Peyer's patch (tissue), 4 donors: ENCODE measurements around the gene APOBEC3A. TPM values are rescaled to one million over a fixed set of nuclear protein-coding genes. Genes with fewer than 3 reads are reported as not detected.

Experiments
- DNase-seq, 3 donors: peaks; one replicate each; pipeline ENCODE4 v3.0.0-alpha.2; 2017 to 2019
- H3K27ac ChIP-seq, 4 donors: fragments of 200-600 bp; sonication (generic); one replicate each; pipeline ENCODE4 v1.5.1; 2016 to 2019
- H3K27me3 ChIP-seq, 2 donors: fragments of 200-600 bp; sonication (generic); one replicate each; pipeline ENCODE4 v1.5.1; 2019
- H3K36me3 ChIP-seq, 3 donors: fragments of 200-600 bp; sonication (generic); one replicate each; pipeline ENCODE4 v1.5.1; 2016 to 2019
- H3K4me1 ChIP-seq, 4 donors: fragments of 200-600 bp; sonication (generic); one replicate each; pipeline ENCODE4 v1.5.1; 2016 to 2019
- H3K4me3 ChIP-seq, 4 donors: fragments of 200-600 bp; sonication (generic); 1 replicate in 3 of 4; 2 replicates in 1 of 4; pipeline ENCODE4 v1.5.1; 2016 to 2019; ENCODE audit warnings: mild to moderate bottlenecking in 1 of 4
- H3K9me3 ChIP-seq, 4 donors: fragments of 200-600 bp; sonication (generic); one replicate each; pipeline ENCODE4 v1.5.1; 2016 to 2019; ENCODE audit warnings: mild to moderate bottlenecking in 1 of 4
- POLR2A ChIP-seq, 2 donors: fragments of 450-650 bp; IDR thresholded peaks; one replicate each; pipeline ENCODE4 v1.5.1; 2017; ENCODE audit warnings: antibody characterized with exemption in 2 of 2, mild to moderate bottlenecking in 2 of 2, moderate library complexity in 2 of 2
- total RNA-seq, 4 donors: library from RNA; depleted of rRNA; stranded (reverse); fragments of >200 nt; gene quantifications; one replicate each; pipeline ENCODE4 v1.1.0, GENCODE V29; 2016
- TF ChIP-seq, protein P1 (sequence below), 6 experiments: fragments of 450-650 bp in 4 of 6; fragments of 200-600 bp in 2 of 6; sonication (generic) in 1 of 6; IDR thresholded peaks; one replicate each; pipeline ENCODE4 v1.5.1; 2017 to 2019; ENCODE audit warnings: antibody characterized with exemption in 6 of 6, mild to moderate bottlenecking in 3 of 6, moderate library complexity in 1 of 6

APOBEC3A gene
- total RNA-seq, 4 donors from 2014 or later, result 9.1 TPM; not detected in 3

DNA sequence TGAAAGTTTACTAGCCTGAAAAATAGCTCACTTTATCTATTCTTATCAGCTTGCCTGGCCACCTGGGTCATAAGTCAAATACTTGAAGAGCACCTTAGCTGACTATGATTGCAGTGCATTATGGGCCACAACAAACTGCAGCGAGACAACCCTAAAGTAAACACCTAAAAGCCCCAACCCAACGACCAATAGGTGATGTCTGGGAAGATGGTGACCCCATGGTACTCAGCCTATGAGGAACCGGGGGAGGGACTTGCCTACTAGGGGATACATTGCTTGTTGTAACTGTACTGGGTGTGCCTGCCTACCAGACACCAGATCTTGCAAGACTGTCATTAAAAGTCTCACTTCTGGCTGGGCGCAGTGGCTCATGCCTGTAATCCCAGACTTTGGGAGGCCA, 35.6 kb upstream of the APOBEC3A start:
- Histone ChIP-seq H3K4me3 (no peak overlapping the region), H3K27me3 (no peaks in the 10 kb centered on the region), H3K36me3 (no peaks in the 10 kb centered on the region), H3K4me1 (peaks cover 0 to 42% (median 2%) of the 10 kb centered on the region in 4 donors), H3K9me3 (no peaks in the 10 kb centered on the region), H3K27ac (no peak overlapping the region)
- no peak for DNase-seq
- no peak for TF ChIP-seq POLR2A (IDR thresholded peaks at IDR 0.05)
- TF ChIP-seq, protein P1, sequence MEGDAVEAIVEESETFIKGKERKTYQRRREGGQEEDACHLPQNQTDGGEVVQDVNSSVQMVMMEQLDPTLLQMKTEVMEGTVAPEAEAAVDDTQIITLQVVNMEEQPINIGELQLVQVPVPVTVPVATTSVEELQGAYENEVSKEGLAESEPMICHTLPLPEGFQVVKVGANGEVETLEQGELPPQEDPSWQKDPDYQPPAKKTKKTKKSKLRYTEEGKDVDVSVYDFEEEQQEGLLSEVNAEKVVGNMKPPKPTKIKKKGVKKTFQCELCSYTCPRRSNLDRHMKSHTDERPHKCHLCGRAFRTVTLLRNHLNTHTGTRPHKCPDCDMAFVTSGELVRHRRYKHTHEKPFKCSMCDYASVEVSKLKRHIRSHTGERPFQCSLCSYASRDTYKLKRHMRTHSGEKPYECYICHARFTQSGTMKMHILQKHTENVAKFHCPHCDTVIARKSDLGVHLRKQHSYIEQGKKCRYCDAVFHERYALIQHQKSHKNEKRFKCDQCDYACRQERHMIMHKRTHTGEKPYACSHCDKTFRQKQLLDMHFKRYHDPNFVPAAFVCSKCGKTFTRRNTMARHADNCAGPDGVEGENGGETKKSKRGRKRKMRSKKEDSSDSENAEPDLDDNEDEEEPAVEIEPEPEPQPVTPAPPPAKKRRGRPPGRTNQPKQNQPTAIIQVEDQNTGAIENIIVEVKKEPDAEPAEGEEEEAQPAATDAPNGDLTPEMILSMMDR (IDR thresholded peaks at IDR 0.05), result no peak

DNA sequence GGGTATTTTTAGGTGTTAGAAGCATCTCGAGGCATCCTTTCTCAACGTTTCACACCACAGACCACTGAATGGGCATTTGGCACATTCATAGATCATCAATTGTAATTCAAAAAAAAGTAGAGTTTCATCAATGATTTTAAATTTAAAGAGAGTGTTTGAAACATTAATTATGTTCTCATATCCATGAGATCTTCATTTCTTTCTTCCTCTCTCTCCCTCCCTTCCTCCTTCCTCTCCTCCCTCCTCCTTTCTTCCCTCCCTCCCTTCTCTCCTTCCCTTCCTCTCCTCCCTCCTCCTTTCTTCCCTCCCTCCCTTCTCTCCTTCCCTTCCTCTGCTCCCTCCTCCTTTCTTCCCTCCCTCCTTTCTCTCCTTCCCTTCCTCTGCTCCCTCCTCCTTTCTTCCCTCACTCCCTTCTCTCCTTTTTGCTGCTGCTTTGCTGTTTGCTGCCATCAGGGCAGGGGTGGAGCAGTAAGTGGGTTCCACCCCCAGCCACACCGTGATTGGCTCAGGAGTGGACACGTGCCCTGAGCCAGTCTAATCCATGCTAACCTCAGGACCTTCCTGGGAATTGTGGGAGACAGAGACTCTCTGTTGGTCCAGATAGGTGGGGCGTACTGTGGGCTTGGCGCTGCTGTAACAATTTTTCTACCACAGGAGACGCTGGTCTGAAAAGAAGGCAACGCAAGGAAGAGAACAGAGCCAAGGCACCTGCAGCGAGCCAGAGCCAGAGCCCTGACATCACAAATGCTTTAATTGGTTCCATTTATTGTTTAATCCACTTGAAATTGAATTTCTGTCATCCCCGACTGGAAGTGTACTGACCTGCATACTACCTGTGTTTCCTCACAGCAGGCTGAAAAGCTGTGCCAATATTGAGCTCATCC, 33.7 kb upstream of the APOBEC3A start:
- Histone ChIP-seq H3K27ac (peak overlapping the region; percentile 44 to 89 (median 62)), H3K27me3 (no peaks in the 10 kb centered on the region), H3K36me3 (no peaks in the 10 kb centered on the region), H3K9me3 (no peaks in the 10 kb centered on the region), H3K4me1 (peaks cover 0 to 51% (median 4%) of the 10 kb centered on the region in 4 donors), H3K4me3 (peak overlapping the region in 1 of 4 donors; percentile 2)
- TF ChIP-seq, protein P1 (IDR thresholded peaks at IDR 0.05), result peak in 3 of 6 experiments; percentile 19 to 22 (median 21)
- TF ChIP-seq POLR2A (IDR thresholded peaks at IDR 0.05), result no peak
- DNase-seq, result peak in 2 of 3 donors; percentile 72 to 73

DNA sequence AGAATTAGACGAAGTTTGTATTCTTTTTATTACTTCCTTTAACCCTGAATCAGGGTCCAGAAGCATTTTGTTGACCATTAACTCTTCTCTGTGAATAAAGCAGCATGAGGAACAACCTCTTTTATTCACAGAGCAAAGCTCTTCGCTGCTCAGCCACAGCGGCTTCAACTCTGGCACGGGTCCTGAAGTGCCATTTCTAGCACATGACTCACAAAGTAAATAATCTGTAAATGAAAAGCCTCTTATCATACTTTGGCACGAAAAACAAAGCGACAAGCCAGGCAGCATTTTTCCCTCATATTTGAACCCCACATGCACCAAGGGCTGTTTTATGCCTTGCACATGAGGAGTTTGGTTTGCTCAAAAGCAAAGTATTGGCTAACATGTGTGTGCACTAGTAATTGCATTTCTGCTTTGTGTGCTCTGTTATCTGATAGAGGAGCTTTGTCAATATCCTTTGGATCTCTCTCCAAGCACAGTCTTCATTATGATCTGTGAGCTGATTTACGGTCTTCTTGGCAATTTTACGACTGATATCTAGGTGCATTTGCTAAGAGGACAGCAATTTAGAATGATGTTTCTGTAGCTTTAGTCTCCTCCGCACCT, 33.0 kb upstream of the APOBEC3A start:
- Histone ChIP-seq H3K4me1 (peaks cover 0 to 51% (median 4%) of the 10 kb centered on the region in 4 donors), H3K9me3 (no peaks in the 10 kb centered on the region), H3K36me3 (no peaks in the 10 kb centered on the region), H3K27ac (peak overlapping the region; percentile 44 to 89 (median 62)), H3K4me3 (no peak overlapping the region), H3K27me3 (no peaks in the 10 kb centered on the region)
- DNase-seq, result peak in 2 of 3 donors; percentile 81 to 88
- TF ChIP-seq, protein P1 (IDR thresholded peaks at IDR 0.05), result no peak
- peak in 1 of 2 donors; percentile 31 for TF ChIP-seq POLR2A (IDR thresholded peaks at IDR 0.05)

DNA sequence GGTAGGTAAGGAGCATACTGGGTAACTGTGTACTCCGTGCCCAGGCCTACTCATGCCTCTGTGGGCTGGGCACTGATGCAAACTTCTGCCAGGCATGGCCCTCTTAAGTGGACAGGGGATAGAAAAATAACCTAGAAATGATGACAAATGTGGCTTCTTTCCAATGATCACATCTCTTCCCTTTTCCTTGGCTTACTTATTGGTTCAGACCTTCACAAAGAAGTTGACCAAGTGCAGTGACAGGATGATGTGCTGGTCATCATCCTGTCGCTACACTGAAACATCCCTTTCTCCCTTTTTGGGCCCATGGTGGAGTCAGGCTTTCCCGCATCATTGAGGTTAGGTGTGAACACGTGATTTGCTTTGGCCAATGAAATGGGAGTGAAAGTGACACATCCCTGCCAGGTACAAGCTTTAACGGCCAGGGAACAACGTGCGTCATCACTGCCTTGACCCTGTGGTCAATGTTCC, 31.8 kb upstream of the APOBEC3A start:
- H3K4me1 ChIP-seq, result peaks cover 0 to 51% (median 4%) of the 10 kb centered on the region in 4 donors
- TF ChIP-seq POLR2A (IDR thresholded peaks at IDR 0.05), result no peak
- TF ChIP-seq, protein P1 (IDR thresholded peaks at IDR 0.05), result no peak
- DNase-seq, result no peak
- no peak overlapping the region for H3K4me3 ChIP-seq
- H3K27ac ChIP-seq, result no peak overlapping the region
- no peaks in the 10 kb centered on the region for H3K36me3 ChIP-seq
- H3K9me3 ChIP-seq, result no peaks in the 10 kb centered on the region
- H3K27me3 ChIP-seq, result no peaks in the 10 kb centered on the region

DNA sequence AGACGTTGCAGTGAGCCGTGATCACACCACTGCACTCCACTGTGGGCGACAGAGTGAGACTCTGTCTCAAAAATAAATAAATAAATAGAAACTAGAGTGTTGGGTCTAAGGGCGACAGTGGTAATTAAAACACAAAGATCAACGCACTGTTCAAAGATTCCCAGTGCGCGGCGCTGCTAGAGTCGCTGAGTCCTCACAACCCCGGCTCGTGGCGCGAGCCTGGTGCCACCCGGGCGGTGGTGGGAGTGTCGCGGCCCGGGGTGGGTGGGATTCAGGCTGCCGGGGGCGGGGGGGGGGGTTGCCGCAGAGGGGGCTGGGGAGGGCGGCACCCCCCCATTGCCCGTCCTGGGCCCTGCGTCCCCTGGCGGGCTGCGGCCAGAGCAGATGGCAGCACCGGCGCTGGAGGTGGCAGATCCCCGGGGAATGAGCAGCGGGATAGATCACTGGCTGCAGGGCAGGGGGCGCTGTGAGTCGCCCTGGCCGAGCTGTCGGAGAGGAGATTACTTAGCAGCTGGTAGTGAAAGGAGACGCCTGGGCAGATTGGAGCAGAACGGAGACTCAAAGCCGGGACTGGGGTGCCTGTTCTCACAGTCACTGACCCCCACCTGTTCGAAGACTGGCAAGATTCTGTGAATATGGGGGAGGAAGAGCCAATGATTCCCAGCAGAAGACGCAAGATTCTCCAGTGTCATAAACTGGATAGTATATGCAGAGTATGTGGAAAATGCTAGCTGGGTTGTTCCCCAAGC, 30.2 kb upstream of the APOBEC3A start:
- DNase-seq, result peak; percentile 41 to 85 (median 83)
- Histone ChIP-seq H3K9me3 (no peaks in the 10 kb centered on the region), H3K4me1 (peaks cover 0 to 41% (median 4%) of the 10 kb centered on the region in 4 donors), H3K36me3 (no peaks in the 10 kb centered on the region), H3K27ac (peak overlapping the region in 2 of 4 donors; percentile 10 to 38), H3K27me3 (no peaks in the 10 kb centered on the region), H3K4me3 (peak overlapping the region in 3 of 4 donors; percentile 27 to 47 (median 41))
- TF ChIP-seq, protein P1 (IDR thresholded peaks at IDR 0.05), result peak in 5 of 6 experiments; percentile 25 to 64 (median 63)
- no peak for TF ChIP-seq POLR2A (IDR thresholded peaks at IDR 0.05)
